GM12878 (cell line): ENCODE data around the gene TSHZ1.

Source experiments
- YBX1 ChIP-seq: fragments of 450-650 bp; IDR thresholded peaks from 2 replicates; pipeline ENCODE4 v1.6.1; 2016; ENCODE audit warnings: antibody characterized with exemption
- YY1 ChIP-seq: IDR thresholded peaks from 2 replicates; pipeline ENCODE4 v1.6.1; 2011; ENCODE audit warnings: low read depth, mild to moderate bottlenecking, low read length
- TF ChIP-seq, protein P1 (sequence below): fragments of 150-350 bp; IDR thresholded peaks from 2 replicates; pipeline ENCODE4 v1.6.1; 2016; ENCODE audit warnings: low read depth, low read length
- TF ChIP-seq, protein P2 (sequence below): fragments of 450-650 bp; IDR thresholded peaks from 2 replicates; pipeline ENCODE4 v1.6.1; 2016; ENCODE audit warnings: mild to moderate bottlenecking, moderate library complexity, borderline replicate concordance
- TF ChIP-seq, protein P3 (sequence below), 3 experiments: IDR thresholded peaks in 2 of 3; conservative IDR thresholded peaks in 1 of 3; 2 replicates each; pipeline ENCODE4 v1.5.1; 2011; ENCODE audit warnings: low read depth in 3 of 3, low read length in 3 of 3, mild to moderate bottlenecking in 3 of 3, control low read depth in 2 of 3, moderate library complexity in 2 of 3, inconsistent platforms in 1 of 3, mixed read lengths in 1 of 3; ENCODE audit not compliant: control insufficient read depth in 2 of 3, insufficient read depth in 1 of 3; ENCODE audit errors: extremely low read depth in 1 of 3

DNA sequence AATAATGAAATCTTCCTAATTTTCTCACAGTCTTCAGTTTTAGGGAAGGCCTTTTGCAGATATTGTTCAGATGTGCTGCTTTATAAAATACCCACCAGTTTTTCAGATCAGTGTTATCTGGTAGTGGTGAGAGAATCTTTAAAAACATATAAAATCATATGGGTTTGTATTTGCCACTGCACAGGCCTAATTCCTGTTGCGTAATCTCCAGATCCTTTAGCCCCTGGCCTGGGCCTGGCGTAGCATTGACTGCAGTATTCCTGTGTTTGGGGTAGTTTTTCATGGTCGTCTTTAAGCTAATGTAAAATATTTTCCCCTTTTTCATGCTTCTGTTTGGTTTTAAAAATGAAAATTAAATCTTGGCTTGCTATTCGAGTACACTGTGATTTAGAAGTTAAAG, 43.2 kb downstream of the TSHZ1 start:
- TF ChIP-seq, protein P1, sequence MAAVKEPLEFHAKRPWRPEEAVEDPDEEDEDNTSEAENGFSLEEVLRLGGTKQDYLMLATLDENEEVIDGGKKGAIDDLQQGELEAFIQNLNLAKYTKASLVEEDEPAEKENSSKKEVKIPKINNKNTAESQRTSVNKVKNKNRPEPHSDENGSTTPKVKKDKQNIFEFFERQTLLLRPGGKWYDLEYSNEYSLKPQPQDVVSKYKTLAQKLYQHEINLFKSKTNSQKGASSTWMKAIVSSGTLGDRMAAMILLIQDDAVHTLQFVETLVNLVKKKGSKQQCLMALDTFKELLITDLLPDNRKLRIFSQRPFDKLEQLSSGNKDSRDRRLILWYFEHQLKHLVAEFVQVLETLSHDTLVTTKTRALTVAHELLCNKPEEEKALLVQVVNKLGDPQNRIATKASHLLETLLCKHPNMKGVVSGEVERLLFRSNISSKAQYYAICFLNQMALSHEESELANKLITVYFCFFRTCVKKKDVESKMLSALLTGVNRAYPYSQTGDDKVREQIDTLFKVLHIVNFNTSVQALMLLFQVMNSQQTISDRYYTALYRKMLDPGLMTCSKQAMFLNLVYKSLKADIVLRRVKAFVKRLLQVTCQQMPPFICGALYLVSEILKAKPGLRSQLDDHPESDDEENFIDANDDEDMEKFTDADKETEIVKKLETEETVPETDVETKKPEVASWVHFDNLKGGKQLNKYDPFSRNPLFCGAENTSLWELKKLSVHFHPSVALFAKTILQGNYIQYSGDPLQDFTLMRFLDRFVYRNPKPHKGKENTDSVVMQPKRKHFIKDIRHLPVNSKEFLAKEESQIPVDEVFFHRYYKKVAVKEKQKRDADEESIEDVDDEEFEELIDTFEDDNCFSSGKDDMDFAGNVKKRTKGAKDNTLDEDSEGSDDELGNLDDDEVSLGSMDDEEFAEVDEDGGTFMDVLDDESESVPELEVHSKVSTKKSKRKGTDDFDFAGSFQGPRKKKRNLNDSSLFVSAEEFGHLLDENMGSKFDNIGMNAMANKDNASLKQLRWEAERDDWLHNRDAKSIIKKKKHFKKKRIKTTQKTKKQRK = no peak
- TF ChIP-seq, protein P2, sequence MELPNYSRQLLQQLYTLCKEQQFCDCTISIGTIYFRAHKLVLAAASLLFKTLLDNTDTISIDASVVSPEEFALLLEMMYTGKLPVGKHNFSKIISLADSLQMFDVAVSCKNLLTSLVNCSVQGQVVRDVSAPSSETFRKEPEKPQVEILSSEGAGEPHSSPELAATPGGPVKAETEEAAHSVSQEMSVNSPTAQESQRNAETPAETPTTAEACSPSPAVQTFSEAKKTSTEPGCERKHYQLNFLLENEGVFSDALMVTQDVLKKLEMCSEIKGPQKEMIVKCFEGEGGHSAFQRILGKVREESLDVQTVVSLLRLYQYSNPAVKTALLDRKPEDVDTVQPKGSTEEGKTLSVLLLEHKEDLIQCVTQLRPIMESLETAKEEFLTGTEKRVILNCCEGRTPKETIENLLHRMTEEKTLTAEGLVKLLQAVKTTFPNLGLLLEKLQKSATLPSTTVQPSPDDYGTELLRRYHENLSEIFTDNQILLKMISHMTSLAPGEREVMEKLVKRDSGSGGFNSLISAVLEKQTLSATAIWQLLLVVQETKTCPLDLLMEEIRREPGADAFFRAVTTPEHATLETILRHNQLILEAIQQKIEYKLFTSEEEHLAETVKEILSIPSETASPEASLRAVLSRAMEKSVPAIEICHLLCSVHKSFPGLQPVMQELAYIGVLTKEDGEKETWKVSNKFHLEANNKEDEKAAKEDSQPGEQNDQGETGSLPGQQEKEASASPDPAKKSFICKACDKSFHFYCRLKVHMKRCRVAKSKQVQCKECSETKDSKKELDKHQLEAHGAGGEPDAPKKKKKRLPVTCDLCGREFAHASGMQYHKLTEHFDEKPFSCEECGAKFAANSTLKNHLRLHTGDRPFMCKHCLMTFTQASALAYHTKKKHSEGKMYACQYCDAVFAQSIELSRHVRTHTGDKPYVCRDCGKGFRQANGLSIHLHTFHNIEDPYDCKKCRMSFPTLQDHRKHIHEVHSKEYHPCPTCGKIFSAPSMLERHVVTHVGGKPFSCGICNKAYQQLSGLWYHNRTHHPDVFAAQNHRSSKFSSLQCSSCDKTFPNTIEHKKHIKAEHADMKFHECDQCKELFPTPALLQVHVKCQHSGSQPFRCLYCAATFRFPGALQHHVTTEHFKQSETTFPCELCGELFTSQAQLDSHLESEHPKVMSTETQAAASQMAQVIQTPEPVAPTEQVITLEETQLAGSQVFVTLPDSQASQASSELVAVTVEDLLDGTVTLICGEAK = no peak
- TF ChIP-seq, protein P3, sequence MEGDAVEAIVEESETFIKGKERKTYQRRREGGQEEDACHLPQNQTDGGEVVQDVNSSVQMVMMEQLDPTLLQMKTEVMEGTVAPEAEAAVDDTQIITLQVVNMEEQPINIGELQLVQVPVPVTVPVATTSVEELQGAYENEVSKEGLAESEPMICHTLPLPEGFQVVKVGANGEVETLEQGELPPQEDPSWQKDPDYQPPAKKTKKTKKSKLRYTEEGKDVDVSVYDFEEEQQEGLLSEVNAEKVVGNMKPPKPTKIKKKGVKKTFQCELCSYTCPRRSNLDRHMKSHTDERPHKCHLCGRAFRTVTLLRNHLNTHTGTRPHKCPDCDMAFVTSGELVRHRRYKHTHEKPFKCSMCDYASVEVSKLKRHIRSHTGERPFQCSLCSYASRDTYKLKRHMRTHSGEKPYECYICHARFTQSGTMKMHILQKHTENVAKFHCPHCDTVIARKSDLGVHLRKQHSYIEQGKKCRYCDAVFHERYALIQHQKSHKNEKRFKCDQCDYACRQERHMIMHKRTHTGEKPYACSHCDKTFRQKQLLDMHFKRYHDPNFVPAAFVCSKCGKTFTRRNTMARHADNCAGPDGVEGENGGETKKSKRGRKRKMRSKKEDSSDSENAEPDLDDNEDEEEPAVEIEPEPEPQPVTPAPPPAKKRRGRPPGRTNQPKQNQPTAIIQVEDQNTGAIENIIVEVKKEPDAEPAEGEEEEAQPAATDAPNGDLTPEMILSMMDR (IDR thresholded peaks at IDR 0.05 in 2 of 3, conservative IDR thresholded peaks at IDR 0.05 in 1 of 3; ENCODE audit: control insufficient read depth in 2 of 3, extremely low read depth in 1 of 3, insufficient read depth in 1 of 3, low read depth in 3 of 3, low read length in 3 of 3) = no peak
- TF ChIP-seq YBX1 = no peak
- TF ChIP-seq YY1 = no peak
